Astrocyte of the spinal cord (primary cell): Measurements from ENCODE around the gene MCU.
"Not testable (repeated sequence)": the region's sequence is repeated elsewhere in the genome, so short reads cannot be mapped to it uniquely, and the experiment has no call there.

Experiments
- DNase-seq: peaks from one replicate; pipeline ENCODE4 v3.0.0; 2011; ENCODE audit warnings: low read depth, low spot score
- H3K4me3 ChIP-seq: 2 replicates; pipeline ENCODE4 v1.5.1; 2011; ENCODE audit warnings: low read depth, mild to moderate bottlenecking, low read length, moderate library complexity
- in situ Hi-C: cut with HindIII; loops from 2 replicates; pipeline ENCODE4 v1.10.0; 2017; ENCODE audit warnings: low sequenced_read_pairs
- TF ChIP-seq, protein P1 (sequence below): IDR thresholded peaks from 2 replicates; pipeline ENCODE4 v1.5.1; 2012; ENCODE audit warnings: low read depth, mild to moderate bottlenecking, low read length, inconsistent platforms

MCU gene

GRCh38 chr10:72691863-72692743 is at the start of gene MCU:
TSS of gene MCU (plus strand) at chr10:72692143. CDS start at chr10:72692152, 9 bp downstream.
- DNase-seq = peak; percentile 94
- in situ Hi-C loops = no loop called here
- TF ChIP-seq, protein P1, sequence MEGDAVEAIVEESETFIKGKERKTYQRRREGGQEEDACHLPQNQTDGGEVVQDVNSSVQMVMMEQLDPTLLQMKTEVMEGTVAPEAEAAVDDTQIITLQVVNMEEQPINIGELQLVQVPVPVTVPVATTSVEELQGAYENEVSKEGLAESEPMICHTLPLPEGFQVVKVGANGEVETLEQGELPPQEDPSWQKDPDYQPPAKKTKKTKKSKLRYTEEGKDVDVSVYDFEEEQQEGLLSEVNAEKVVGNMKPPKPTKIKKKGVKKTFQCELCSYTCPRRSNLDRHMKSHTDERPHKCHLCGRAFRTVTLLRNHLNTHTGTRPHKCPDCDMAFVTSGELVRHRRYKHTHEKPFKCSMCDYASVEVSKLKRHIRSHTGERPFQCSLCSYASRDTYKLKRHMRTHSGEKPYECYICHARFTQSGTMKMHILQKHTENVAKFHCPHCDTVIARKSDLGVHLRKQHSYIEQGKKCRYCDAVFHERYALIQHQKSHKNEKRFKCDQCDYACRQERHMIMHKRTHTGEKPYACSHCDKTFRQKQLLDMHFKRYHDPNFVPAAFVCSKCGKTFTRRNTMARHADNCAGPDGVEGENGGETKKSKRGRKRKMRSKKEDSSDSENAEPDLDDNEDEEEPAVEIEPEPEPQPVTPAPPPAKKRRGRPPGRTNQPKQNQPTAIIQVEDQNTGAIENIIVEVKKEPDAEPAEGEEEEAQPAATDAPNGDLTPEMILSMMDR = no peak
- peak within 1 kb of the TSS; percentile 94 for H3K4me3 ChIP-seq

GRCh38 chr10:72642318-72642717 is 49.6 kb upstream of the MCU start:
- TF ChIP-seq, protein P1 = no peak
- no peak overlapping the region for H3K4me3 ChIP-seq
- in situ Hi-C loops = no loop called here
- DNase-seq = no peak

- in situ Hi-C loops = no loop called here
- TF ChIP-seq, protein P1 = no peak
- no peak for DNase-seq
- no peak overlapping the region for H3K4me3 ChIP-seq
Measured at GRCh38 chr10:72645263-72645858, 46.6 kb upstream of the MCU start.

- DNase-seq, H3K4me3 ChIP-seq, in situ Hi-C loops: not testable (repeated sequence)
Measured at GRCh38 chr10:72646971-72647370, 45.0 kb upstream of the MCU start.

DNA sequence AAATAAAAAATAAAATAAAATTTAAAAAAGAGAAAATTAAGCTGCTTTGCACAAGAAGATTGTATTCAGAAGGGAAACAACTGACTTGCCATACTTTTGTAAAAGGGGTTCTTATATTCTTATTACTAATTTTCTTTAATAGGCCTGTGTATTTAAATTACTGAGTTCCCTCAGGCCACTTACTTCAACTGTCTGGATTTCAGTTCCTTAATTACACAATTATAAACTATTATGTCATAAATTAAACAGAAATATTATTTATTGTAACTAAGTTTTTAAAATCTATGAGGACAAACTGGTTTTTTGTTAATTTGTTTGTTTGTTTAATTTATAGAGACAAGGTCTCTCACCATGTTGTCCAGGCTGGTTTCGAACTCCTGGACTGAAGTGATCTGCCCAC is 43.6 kb upstream of the MCU start:
- no peak for DNase-seq
- TF ChIP-seq, protein P1 = no peak
- no peak overlapping the region for H3K4me3 ChIP-seq
- in situ Hi-C loops = no loop called here

DNA sequence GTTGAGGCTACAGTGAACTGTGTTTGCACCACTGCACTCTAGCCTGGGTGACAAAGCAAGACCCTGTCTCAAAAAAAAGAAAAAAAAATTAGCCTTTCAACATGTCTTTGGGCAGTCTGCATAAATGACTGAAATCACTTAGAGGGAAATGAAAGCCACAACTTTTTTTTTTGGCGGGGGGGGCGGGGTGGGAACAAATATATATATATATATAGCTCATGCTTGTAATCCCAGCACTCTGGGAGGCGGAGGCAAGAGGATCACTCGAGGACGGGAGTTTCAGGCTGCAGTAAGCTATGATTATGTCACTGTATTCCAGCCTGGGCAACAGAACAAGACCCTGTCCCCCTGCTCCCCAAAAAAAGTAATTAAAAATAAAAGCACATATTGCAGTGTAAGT is 42.7 kb upstream of the MCU start:
- TF ChIP-seq, protein P1 = no peak
- H3K4me3 ChIP-seq = no peak overlapping the region
- in situ Hi-C loops = no loop called here
- no peak for DNase-seq
